HG03108 (cell line): ENCODE measurements around the gene RASAL2.
"Not testable (repeated sequence)": the region's sequence is repeated elsewhere in the genome, so short reads cannot be mapped to it uniquely, and the experiment has no call there.

Source experiments
- ATAC-seq: cut with Tn5 transposase; IDR thresholded peaks from one replicate; pipeline ENCODE4 v1.9.1; 2021; ENCODE audit warnings: moderate library complexity; ENCODE audit not compliant: unreplicated experiment

RASAL2 gene

DNA sequence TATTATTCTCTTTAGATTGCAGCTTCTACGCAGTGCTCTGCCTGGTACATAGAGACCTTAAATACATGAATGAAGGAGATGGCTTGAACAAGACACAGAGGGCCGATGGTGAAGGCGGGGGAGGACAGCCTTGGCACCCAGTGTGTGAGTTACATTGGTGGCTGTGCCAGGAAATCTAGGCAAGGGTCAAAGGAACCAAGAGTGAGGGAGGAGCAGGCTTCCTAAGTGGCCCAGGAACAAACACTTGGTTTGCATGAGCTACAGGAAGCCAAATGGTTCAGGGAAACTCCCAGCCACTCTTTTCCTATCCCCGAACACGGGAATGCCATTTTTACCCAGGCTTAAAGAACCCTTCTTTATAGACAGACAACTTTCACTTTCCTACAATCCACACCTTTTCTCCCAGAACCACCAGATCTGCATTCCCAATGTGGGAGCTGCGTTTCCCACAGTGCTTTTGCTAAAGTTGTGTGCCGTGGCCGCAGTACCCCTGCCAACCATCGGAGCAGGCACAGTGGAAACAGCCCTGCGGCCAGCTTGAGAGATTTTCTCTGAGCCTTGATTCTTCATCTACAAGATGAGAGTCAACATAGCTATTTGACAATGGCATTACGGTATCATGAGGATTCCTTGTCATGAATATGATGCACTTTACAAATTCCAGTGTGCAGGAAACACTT is 406.3 kb downstream of the RASAL2 start:
- no peak for ATAC-seq

- ATAC-seq: no peak
These were observed 407.1 kb downstream of the RASAL2 start for GRCh38 chr1:178500936-178501554.

- ATAC-seq: peak; percentile 53
These were observed 407.9 kb downstream of the RASAL2 start for GRCh38 chr1:178501705-178502329.

DNA sequence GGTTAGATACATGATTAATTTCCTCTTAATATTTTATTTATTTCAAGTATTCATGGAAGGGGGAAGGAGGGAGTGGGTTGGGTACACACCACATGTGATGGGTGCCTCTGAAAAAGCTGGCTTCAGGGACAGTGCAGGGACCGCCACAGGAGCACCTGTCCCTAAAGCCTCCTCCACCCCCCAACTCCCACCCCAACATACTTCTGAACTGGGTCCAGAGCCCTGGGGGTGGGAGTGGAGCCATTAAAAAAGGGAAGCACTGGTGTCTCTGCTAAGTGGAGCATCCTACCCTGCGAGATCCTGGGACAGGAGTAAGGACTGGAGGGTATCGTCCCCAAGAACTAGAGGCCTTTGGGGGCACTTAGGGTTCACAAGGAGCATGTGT is 408.4 kb downstream of the RASAL2 start:
- ATAC-seq: no peak

DNA sequence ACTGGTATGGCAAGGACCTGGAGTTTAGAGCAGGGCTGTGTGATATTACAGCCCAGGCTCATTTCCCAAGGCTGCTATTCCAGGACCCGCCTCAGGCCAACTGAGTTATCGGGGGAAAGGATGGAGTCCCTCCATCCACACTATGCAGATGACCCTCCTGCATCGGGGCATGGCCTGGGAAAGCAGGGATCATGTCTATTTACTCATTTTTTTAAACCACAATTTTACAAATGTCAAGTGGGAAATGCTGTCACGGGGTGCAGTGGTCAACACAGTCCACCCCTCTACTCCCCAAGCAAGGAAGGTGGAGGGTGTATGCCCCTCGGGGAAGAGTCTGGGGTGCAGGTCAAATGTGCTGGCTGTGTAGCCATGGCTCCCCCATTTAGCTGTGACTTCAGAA is 409.0 kb downstream of the RASAL2 start:
- ATAC-seq: no peak

DNA sequence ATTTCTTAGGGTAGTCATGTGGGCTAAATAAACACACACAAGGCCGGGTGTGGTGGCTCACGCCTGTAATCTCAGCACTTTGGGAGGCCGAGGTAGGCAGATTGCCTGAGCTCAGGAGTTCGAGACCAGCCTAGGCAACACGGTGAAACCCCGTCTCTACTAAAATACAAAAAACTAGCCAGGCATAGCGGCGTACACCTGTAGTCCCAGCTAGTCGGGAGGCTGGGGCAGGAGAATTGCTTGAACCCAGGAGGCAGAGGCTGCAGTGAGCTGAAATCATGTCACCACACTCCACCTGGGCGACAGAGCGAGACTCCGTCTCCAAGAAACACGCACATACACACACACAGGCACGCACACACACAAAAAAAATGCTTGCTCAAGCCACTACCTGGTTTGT is 409.4 kb downstream of the RASAL2 start:
- ATAC-seq: not testable (repeated sequence)

DNA sequence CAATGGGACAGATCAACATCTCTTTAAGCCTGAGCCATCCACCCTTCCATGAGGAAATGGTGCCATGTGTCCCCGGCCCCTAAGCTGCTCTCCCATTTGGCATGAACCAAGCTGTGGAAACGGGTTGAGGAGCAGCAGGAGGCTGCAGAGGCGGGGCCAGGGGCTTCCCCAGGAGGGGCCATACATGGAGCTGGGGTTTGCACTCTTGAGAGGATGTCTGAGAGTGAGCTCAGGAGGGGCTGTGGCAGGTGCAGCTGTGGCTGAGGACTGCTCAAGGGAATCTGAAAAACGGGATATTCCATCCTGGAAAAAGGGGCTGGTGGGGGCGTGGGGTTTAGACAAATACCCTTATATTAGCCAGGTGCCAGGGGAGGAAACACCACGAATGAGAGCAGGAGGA is 409.9 kb downstream of the RASAL2 start:
- no peak for ATAC-seq

DNA sequence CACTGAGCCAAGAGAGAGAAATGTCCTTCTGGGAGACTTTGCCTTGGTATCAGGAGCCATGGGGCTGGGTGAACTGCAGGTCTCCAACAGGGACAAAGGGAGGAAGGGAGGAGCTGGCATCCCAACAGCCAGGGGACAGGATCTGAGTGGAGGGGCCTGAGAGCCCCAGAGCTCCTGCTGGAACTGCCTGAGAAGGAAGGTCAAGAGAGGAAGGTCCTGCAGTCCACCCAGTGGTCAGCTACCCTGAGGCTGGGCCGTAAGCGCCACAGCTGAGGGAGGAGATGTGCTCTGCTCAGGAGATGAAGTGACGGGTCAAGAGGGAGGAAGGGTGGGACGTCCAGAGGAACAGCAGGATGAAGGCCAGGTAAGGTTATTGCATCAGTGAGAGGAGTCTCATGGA is 410.4 kb downstream of the RASAL2 start:
- no peak for ATAC-seq

GRCh38 chr1:178506177-178506576 is 412.3 kb downstream of the RASAL2 start:
- ATAC-seq: no peak

GRCh38 chr1:178506669-178507068 is 412.8 kb downstream of the RASAL2 start:
- no peak for ATAC-seq

DNA sequence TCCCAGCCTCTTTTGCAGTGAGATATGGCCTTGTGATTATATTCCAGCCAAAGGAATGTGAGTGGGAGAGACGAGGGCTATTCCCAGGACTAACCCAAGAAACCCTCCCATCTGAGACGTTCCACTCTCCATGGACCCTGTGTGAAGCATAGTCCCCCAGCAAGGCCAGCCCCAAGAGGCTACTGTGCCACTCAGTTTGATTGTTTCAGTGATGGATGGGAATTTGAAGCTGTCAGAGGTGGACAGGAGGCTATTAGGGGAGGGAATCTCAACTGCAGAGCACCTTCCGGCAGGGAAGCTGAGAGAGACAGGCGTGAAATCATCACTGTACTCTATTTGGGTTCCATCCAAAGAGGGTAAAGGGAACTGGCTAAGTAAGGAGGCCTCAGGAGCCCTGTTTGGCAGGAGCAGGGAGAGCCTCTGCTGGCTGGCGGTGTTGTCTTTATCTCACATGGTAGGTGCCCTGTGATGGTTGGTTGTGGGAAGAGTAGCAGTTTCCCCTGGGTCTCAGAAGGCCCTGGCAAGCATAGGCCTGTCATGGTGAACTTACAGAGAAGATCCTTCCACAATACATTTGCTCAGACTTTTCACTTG is 415.6 kb downstream of the RASAL2 start:
- no peak for ATAC-seq

DNA sequence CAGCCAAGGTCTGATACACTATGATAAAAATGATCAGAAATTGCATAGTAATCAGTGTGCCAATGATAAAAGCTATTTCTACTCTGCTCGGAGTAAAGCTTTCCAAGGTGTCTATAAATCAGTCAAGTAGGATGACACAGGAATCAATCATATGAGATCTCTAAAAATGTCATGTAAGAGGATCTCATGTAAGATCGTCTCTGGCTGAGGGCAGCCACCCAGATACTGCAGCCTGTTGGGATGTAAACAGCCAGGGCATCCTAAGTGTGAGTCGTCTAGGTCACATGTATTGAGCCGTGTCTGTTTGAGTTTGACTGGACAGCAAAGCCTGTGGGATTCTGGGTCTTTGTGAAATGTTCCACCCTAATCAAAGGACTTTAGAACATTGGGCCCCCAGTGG is 416.3 kb downstream of the RASAL2 start:
- no peak for ATAC-seq

DNA sequence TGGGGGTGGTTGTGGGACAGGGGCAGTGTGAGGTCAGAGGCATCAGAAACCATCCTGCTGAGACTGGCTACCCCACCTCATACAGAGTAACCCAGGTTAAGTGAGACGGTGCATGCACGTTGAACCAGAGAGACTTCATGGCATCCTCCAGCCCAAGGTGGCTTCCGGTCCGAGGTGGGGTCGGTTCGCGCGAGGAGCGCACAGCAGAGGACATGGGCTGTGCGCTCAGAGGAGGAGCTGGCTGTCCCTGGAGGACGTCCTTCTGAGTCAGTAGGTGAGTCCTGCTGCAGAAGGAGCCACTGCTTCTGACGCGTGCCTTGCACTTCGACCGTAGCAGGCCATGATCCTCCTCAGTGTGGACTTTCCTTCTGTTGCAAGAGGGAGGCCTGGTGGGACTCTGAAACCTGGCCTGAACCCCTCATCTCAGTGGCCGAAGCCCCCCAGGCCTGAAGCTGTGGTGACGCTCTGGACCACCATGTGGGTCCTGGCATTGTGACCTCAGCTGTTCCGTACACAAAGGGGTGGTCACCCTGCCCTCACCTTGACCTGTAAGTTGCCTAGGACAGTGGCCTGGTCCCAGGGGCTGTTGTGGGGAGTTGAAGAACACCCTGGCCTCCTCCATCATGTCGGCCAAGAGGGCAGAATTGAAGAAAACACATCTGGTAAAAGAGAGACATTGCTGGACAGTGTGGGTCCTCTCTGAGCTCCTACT is 418.8 kb downstream of the RASAL2 start, which contains the start of gene TEX35:
TSS of gene TEX35 (plus strand) at position 544 of the 712 bp plus-strand sequence. CDS start at position 624, 80 bp downstream.
- ATAC-seq: no peak

- no peak for ATAC-seq
These were observed 419.5 kb downstream of the RASAL2 start for GRCh38 chr1:178513278-178513983.

- no peak for ATAC-seq
These were observed 422.2 kb downstream of the RASAL2 start for GRCh38 chr1:178516110-178516509.

DNA sequence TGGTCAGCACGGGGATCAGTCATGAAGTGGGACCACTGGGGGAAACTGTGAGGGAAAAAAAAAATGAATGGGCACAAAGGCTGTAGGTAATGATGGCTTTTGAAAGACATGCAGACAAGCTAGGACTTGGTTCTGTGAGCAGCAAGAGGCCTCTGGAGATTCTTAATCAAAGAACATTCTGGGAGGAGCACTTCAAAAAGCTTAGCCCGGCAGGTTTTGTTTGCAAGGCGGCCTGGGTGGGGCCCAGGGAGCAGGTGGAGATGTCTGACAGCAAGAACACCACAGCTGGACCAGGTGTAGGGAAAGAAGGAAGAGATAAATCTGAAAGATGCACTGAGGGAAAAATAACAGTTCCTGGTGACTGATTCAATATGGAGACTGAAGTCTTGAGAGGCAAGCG is 425.0 kb downstream of the RASAL2 start:
- no peak for ATAC-seq

DNA sequence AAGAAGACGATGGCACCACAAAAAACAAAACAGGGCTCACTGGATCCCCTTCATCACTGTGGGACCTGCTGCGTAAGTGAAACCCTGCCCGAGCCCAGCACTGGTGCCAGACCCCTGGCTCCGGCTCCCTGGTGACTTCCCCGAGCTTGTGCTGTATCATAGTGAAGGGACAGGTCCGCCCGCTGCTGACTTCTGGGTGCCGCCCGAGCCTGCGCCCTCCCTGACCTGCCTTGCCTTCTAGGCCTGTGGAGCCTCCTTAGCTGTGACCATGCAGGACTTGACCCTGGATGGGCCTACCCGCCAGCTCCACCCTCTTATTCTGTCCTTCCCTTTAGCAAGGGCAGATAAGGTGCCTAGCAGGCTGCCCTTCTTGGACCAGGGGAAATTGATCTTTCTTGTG is 426.9 kb downstream of the RASAL2 start:
- no peak for ATAC-seq

- ATAC-seq: no peak
These were observed 427.3 kb downstream of the RASAL2 start for GRCh38 chr1:178521241-178521640.

DNA sequence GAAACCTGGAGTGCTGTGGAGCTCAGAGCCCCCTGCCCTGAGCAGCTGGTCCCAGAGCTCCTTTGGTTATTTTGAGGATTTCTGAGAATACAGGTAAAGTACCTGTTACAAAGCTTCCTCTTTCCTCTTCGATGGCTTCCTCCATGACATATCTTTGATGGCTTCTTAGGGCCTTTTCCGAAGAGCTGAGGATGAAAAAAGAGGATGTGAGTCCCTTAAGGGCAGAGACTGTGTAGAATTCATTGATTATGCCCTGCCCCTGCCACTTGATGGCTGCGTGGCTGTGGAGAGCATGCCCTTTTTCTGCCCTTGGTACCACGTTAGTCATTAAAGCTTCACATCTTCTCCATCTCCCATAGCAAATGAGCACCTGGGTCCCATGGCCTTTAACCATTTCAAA is 433.2 kb downstream of the RASAL2 start:
- no peak for ATAC-seq

GRCh38 chr1:178528228-178528952 is 434.5 kb downstream of the RASAL2 start:
- no peak for ATAC-seq
